HG03565 (cell line): ENCODE results near the gene COL28A1.
"Not testable (repeated sequence)": the region's sequence is repeated elsewhere in the genome, so short reads cannot be mapped to it uniquely, and the experiment has no call there.

Source experiments
- ATAC-seq: cut with Tn5 transposase; IDR thresholded peaks from one replicate; pipeline ENCODE4 v1.9.1; 2021; ENCODE audit warnings: mild to moderate bottlenecking, moderate library complexity; ENCODE audit not compliant: unreplicated experiment

The COL28A1 gene

GRCh38 chr7:7562736-7563135 lies 27.1 kb upstream of the COL28A1 start:
- no peak for ATAC-seq

GRCh38 chr7:7561591-7561990 lies 25.9 kb upstream of the COL28A1 start:
- not testable (repeated sequence) for ATAC-seq

DNA sequence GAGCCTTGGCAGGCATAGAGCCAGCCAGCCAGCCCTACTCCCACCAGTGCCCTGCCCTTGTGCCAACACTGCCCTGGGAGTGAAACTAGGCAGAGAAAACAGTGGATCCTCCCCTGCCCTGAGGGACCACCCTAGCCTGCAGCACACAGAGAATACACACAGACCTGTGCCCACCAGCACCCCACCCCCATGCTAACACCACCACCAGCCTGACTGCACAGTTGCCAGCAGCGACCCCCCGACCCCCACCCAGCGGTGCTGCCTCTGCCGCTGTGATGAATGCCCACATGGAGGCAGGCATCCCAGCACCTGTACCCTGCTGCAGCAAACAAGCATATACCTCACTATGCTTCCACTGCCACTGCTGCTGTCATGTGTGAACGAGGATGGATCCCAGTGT lies 21.6 kb upstream of the COL28A1 start:
- ATAC-seq, result no peak

GRCh38 chr7:7556852-7557251 lies 21.2 kb upstream of the COL28A1 start:
- ATAC-seq, result no peak

DNA sequence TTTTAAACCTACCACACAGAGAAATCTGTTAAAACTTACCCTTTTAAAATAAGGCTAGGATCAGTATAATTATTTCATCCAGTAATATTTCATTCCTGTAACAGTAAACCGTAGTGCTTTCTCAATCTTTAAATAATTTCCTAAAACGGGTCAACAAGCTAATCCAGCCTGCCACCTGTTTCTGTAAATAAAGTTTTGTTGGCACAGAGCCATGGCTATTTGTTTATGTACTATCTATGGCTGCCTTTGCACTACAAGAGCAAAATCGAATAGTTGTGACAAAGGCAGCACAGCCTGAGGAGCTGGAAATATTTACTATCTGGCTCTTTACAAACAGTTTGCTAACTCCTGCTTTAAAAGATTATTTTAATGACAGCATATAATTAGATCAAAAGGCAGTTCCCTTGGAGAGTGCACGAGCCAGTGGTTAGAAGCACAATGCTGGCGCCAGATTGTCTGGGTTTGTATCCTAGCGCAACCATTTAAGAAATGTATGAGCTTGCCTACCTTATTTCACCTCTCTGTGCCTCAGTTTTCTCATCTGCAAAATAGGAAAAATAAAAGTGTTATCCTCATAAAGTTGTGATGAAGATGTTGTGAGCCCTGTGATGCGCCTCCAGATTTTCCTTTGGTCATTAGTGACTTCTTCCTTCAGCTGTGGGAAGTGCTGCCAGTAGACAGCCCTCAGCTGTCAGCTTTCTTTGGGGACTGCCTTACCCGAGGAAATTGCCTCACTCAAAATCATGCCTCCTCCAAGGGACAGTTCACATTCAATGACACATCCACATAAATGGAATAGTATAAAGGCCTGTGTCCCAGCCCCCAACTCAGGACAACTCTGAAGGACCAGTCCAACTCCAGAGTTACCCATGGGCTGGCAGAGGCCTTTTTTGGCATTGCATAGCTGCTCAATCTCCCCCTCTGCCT lies 19.2 kb upstream of the COL28A1 start:
- no peak for ATAC-seq

DNA sequence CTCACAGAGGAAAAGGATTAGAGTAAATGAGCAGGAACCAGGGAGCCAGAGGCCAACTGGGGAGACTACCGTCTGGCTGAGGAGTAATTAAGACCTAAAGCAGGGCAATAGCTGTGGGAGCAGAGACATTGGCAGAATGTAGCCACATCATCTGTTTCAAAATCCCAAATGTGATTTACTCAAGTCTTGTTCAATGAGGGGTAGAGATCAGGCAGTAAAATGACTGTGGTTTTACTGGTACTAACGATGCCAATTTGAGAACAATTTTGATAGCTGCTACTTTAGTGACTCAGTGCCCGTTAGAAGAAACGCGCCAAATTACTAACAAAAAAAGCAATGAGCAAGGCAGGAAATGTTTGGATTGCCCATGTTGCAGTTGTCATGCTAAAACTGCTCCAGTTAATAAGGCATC lies 18.4 kb upstream of the COL28A1 start:
- no peak for ATAC-seq

DNA sequence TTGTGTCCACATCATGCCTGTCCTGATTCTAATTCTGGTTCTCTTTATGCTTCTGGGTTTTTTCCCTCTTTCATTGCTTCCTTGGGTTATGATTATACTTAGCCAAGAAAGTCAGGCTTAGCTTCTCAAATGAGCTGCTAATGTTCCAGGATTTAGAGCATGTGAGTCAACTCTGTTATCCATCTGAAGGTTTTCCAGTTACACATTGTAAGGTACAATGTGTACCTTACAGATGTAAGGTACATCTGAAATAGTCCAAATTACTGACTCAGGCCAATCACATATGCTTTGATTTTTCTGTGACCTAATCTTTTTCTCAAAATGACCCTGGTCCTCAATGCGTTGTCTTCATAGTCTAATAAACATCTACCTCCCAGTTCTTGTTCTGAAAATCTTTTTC lies 17.7 kb upstream of the COL28A1 start:
- no peak for ATAC-seq

DNA sequence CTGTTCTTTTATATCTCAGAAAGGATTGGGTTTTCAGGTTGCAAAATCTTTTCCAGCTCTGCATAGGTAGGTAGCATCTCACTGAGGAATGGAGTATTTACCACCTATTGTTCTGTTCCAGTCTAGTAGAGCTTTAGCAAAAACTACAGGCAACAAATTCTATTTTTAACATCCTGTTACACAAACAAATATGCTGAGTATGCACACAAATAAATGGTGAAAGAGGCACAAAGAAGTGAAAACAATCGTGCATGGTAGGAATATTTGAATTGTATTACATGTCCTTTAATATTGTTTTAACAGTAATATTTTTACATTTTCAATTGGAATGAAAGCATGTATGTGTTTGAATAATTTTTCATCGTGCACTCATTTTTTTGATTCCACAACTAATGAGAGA lies 16.5 kb upstream of the COL28A1 start:
- no peak for ATAC-seq

GRCh38 chr7:7550663-7551062 lies 15.0 kb upstream of the COL28A1 start:
- no peak for ATAC-seq

- ATAC-seq, result no peak
Observed at GRCh38 chr7:7548407-7548806, 12.7 kb upstream of the COL28A1 start.

- no peak for ATAC-seq
Observed at GRCh38 chr7:7542251-7542835, 6.7 kb upstream of the COL28A1 start.

DNA sequence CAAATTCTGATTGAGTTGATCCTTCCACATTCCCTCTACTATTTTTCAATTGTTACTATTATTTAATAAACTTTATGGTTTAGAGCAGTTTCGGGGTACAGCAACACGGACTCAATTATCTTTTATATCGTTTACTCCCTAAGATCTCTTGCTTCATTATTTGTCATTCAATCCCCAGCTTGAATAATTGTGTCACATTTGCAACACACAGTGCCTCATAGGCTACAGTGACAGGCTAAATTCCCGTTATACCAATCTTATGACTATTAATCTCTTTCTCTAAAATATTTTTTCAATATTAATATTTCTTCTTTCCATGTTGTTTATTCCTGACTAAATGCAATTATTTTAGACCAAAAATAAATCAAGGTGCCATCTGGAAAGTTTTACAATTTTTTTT lies 4.0 kb upstream of the COL28A1 start:
- no peak for ATAC-seq

DNA sequence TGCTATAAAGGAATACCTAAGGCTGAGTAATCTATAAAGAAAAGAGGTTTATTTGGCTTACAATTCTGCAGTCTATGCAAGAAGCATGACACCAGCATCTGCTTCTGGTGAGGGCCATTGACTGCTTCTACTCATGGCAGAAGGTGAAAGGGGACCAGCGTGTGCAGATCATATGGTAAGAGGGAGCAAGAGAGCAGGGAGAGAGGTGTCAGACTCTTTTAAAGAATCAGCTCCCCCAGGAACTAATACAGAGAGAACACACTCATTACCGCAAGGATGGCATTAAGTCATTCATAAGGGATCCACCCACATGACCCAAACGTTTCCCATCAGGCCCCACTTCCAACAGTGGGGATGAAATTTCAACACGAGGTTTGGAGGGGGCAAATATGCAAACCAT lies 3.5 kb upstream of the COL28A1 start:
- no peak for ATAC-seq

DNA sequence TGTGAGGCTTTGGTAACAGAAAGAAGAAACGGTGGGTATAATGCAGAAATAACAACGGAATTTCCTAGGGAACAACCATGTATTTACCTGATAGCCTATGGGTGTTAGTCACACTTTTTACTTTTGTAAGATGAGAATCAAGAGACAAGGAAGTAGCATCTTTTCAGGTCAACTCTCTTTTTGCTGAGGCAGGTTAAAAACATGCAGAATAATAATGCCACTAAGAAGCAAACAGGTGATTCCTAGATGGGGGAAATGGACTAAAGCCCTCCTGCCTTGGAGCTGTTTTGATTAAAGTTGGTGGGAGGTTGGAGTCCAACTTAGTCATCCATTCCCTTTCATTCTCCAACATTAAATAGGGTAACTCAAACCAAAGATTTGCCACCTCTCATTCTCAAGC lies 2.0 kb upstream of the COL28A1 start:
- no peak for ATAC-seq

GRCh38 chr7:7536396-7537019 lies 835 bp upstream of the COL28A1 start:
- ATAC-seq, result no peak

- ATAC-seq, result no peak
Observed at GRCh38 chr7:7533831-7534430, 1.7 kb downstream of the COL28A1 start.

DNA sequence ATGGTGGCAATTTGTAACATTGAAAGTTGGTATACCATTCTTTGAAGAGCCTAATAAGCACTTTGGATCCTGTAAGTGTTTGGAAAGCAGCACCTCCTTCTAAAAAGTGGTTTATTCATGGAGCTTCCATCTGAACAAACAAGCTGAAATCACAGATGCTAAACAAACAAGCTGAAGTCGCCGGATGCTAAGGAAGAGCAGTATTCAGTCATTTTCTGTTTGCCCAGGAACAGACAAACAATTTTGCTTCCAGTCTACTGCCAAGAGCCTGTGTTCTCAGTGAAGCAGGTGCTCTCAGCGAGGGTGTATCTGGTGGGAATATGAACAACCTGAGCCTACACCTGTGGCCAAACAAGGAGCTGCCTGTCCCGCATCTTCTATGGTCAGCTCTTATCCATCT lies 6.3 kb downstream of the COL28A1 start:
- ATAC-seq, result no peak

GRCh38 chr7:7527047-7527446 lies 8.6 kb downstream of the COL28A1 start:
- no peak for ATAC-seq

DNA sequence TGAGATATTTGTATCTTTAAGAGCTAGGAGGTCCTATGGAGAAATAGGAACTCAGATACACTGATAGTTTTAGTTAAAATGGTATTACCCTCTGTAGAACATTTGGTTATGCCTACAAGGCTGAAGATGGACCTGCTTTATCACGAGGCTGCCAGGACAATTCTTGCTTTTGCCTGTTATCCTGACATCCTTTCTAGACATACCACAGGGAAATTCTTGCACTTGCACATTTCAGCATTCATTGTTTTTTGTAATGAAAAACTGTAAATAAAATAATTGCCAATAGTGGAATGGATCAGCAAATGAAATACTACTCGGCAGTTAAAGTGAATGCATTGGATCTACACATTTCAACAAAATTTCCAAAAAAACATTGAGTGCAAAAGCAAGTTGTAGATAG lies 9.7 kb downstream of the COL28A1 start:
- ATAC-seq, result no peak

GRCh38 chr7:7524121-7524520 lies 11.6 kb downstream of the COL28A1 start:
- no peak for ATAC-seq

GRCh38 chr7:7522421-7522820 lies 13.3 kb downstream of the COL28A1 start:
- no peak for ATAC-seq

DNA sequence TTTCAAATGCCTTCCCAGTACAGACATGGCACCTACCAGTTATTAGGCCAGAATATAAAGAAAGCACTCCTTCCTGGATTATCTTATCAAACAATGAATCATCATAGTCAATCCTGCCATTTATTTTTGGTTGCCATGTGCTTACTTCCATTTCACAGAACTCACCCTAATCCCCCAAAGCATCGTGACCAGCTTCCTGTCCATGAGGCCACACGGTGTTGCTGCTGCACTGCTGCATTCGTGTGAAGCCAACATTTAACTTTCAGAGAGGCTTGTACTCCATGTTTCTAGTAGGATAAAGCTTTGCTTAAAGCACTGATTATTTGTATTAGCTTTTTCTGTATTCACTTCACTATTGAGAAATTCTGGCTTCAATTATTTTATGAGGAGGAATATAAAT lies 14.4 kb downstream of the COL28A1 start:
- ATAC-seq, result no peak
